ENCODE data around the gene STXBP5.

Gene STXBP5

DNA sequence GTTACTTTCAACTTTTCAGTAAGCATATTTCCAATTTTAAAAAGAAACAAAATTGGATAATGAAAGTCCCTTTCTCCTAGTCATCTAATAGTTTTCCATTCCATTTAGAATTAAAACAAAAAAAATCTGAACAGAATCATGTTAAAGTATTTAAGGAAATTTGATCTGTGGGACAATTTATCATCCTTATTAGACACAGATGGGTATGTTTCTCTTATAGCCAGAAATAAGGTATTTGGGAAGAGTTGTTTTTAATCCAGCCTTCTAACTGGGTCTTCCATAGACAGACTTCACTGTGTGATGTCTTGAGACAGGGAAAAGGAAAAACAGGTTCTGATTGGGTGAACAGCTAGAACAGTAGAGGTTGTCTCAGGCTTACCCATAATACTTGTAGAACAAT lies 39.5 kb upstream of the STXBP5 start:
- Histone ChIP-seq H3K4me1 (ENCODE audit: control insufficient read depth, low read depth, low read length) (no peaks in the 10 kb centered on the region), H4K5ac (ENCODE audit: low read length) (no peak overlapping the region), H3K18ac (ENCODE audit: low read length) (no peak overlapping the region), H3K9ac (ENCODE audit: low read length) (no peak overlapping the region), H3K79me2 (ENCODE audit: control insufficient read depth, insufficient read depth, low read length) (no peaks in the 10 kb centered on the region), H2BK5ac (ENCODE audit: low read length) (no peak overlapping the region), H3K4me3 (ENCODE audit: low read length) (no peak overlapping the region), H4K8ac (ENCODE audit: low read depth, low read length) (no peak overlapping the region), H3K79me1 (ENCODE audit: low read length) (no peaks in the 10 kb centered on the region), H3K36me3 (ENCODE audit: control insufficient read depth, insufficient read depth, low read length) (no peaks in the 10 kb centered on the region), H3K4ac (ENCODE audit: low read depth, low read length) (no peak overlapping the region), H3K27ac (ENCODE audit: low read depth, low read length) (no peak overlapping the region), H3K56ac (ENCODE audit: low read length) (no peak overlapping the region), H2BK120ac (ENCODE audit: low read depth, low read length) (no peak overlapping the region), H2BK15ac (replicated peaks; ENCODE audit: low read depth) (no peak overlapping the region), H2AK5ac (ENCODE audit: low read length) (no peak overlapping the region), H3K4me2 (ENCODE audit: low read length) (no peak overlapping the region), H3K27me3 (ENCODE audit: insufficient read depth, low read length, poor library complexity) (no peaks in the 10 kb centered on the region), H3K23ac (ENCODE audit: low read length) (no peak overlapping the region)
- DNase-seq: no peak

DNA sequence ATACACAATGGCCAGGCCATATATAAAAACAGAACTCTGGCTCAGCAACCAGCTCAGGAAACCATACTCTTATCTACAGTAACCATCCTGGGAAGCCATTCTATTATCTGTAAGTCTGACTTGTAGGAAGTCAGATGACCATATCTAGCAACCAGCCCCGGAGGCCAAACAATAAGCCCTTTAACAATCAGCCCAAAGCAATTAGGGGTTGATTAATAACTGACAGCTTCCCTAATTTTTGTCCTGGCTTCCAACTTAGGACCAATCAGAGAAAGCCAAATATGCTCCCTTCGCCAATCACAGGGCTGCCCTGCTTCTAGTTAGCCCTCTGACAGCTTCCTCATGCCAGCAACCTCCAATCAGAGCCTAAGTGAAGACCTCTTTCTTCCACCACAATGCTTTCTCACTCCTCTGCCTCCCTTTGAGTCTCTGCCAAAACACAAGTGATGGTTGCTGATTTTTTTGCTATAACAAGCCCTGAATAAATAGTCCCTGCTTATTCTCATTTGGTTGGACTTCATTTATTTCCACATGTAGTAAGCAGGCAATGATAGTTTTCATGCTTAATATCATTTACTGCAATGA lies 37.8 kb upstream of the STXBP5 start:
- no peaks in the 10 kb centered on the region for H3K36me3 ChIP-seq (ENCODE audit: control insufficient read depth, insufficient read depth, low read length)
- no peaks in the 10 kb centered on the region for H3K79me2 ChIP-seq (ENCODE audit: control insufficient read depth, insufficient read depth, low read length)
- H2BK5ac ChIP-seq (ENCODE audit: low read length): no peak overlapping the region
- H3K9ac ChIP-seq (ENCODE audit: low read length): no peak overlapping the region
- H4K8ac ChIP-seq (ENCODE audit: low read depth, low read length): no peak overlapping the region
- H2BK120ac ChIP-seq (ENCODE audit: low read depth, low read length): no peak overlapping the region
- H3K79me1 ChIP-seq (ENCODE audit: low read length): no peaks in the 10 kb centered on the region
- DNase-seq: peak; percentile 85
- no peaks in the 10 kb centered on the region for H3K27me3 ChIP-seq (ENCODE audit: insufficient read depth, low read length, poor library complexity)
- H3K4me3 ChIP-seq (ENCODE audit: low read length): no peak overlapping the region
- no peak overlapping the region for H3K18ac ChIP-seq (ENCODE audit: low read length)
- WGBS (ENCODE audit: extremely low coverage, insufficient coverage, low lambda C conversion rate): no CpG with 5 or more reads among the region's 2 CpGs
- H2BK15ac ChIP-seq (replicated peaks; ENCODE audit: low read depth): no peak overlapping the region
- no peak overlapping the region for H3K56ac ChIP-seq (ENCODE audit: low read length)
- H3K4me2 ChIP-seq (ENCODE audit: low read length): no peak overlapping the region
- H3K27ac ChIP-seq (ENCODE audit: low read depth, low read length): no peak overlapping the region
- H3K4ac ChIP-seq (ENCODE audit: low read depth, low read length): no peak overlapping the region
- H3K4me1 ChIP-seq (ENCODE audit: control insufficient read depth, low read depth, low read length): no peaks in the 10 kb centered on the region
- H2AK5ac ChIP-seq (ENCODE audit: low read length): no peak overlapping the region
- no peak overlapping the region for H3K23ac ChIP-seq (ENCODE audit: low read length)
- no peak overlapping the region for H4K5ac ChIP-seq (ENCODE audit: low read length)

DNA sequence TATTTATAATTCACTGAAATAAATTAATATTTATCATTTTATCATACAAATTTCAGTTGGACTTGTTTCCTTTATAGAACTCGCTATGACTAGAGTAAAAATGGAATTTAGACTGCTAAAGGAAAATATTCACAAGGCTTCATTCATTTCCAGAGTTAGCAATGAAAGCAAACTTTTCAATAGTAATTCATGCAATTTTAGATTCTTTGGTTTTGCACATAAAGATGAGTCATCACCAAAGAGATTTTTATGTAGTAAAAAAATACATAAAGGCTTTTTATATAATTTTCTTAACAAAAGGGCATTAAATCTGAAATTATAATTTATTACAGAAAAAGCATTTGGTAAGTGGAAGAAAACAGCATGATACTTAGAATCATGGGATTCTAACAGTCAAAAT lies 37.2 kb upstream of the STXBP5 start:
- H3K27ac ChIP-seq (ENCODE audit: low read depth, low read length): no peak overlapping the region
- H3K79me2 ChIP-seq (ENCODE audit: control insufficient read depth, insufficient read depth, low read length): no peaks in the 10 kb centered on the region
- H3K27me3 ChIP-seq (ENCODE audit: insufficient read depth, low read length, poor library complexity): no peaks in the 10 kb centered on the region
- no CpG with 5 or more reads among the region's 1 CpG for WGBS (ENCODE audit: extremely low coverage, insufficient coverage, low lambda C conversion rate)
- H3K4me1 ChIP-seq (ENCODE audit: control insufficient read depth, low read depth, low read length): no peaks in the 10 kb centered on the region
- H3K9ac ChIP-seq (ENCODE audit: low read length): no peak overlapping the region
- H3K4me2 ChIP-seq (ENCODE audit: low read length): no peak overlapping the region
- no peak overlapping the region for H4K8ac ChIP-seq (ENCODE audit: low read depth, low read length)
- no peak overlapping the region for H3K4ac ChIP-seq (ENCODE audit: low read depth, low read length)
- no peak overlapping the region for H3K18ac ChIP-seq (ENCODE audit: low read length)
- H3K79me1 ChIP-seq (ENCODE audit: low read length): no peaks in the 10 kb centered on the region
- H3K56ac ChIP-seq (ENCODE audit: low read length): no peak overlapping the region
- no peak overlapping the region for H2BK5ac ChIP-seq (ENCODE audit: low read length)
- H3K4me3 ChIP-seq (ENCODE audit: low read length): no peak overlapping the region
- H4K5ac ChIP-seq (ENCODE audit: low read length): no peak overlapping the region
- no peak overlapping the region for H2AK5ac ChIP-seq (ENCODE audit: low read length)
- no peak overlapping the region for H2BK15ac ChIP-seq (replicated peaks; ENCODE audit: low read depth)
- no peak for DNase-seq
- no peak overlapping the region for H3K23ac ChIP-seq (ENCODE audit: low read length)
- H2BK120ac ChIP-seq (ENCODE audit: low read depth, low read length): no peak overlapping the region
- H3K36me3 ChIP-seq (ENCODE audit: control insufficient read depth, insufficient read depth, low read length): no peaks in the 10 kb centered on the region

DNA sequence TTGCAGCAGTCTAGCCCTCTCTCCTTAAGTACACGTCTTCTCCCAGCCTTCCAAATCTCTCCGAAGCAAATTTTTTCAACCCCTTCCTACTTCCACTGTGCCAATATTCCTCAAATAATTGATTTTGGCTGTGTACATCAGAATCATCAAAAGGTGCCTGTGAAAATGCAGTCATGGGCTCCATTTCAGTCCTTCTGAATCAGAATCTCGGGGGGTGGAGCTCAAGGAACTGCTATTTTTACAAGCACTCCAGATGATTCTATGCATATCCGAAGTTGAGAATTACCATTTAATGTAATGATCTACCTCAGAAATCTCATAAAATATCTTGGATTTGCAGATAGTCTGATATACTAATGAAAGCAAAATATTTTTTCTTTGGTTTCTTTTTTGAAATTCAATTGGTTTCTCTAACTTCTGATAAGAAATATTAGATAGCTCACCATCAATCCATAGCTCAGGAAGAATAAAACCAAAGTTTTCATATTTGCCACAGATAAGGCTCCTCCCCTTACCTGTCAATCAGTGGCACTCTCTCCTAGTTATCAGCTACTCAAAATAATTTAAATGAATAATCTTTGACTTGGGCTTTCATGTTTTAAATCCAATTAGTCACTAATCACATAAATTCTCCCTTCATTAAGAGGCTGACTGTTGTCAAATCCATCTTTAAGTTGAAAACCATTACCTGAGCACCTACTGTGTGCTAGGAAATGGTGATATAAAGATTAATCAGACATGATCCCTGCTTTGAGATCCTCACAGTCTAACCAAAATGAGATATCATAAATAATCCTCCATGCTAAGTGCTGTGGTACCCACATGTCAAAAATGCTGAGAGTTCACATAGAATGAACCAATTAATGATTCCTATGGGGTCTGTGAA lies 36.4 kb upstream of the STXBP5 start:
- no peak for DNase-seq
- H3K9ac ChIP-seq (ENCODE audit: low read length): no peak overlapping the region
- H3K18ac ChIP-seq (ENCODE audit: low read length): no peak overlapping the region
- no peak overlapping the region for H2BK15ac ChIP-seq (replicated peaks; ENCODE audit: low read depth)
- no CpG with 5 or more reads among the region's 4 CpGs for WGBS (ENCODE audit: extremely low coverage, insufficient coverage, low lambda C conversion rate)
- no peak overlapping the region for H3K27ac ChIP-seq (ENCODE audit: low read depth, low read length)
- H3K79me1 ChIP-seq (ENCODE audit: low read length): no peaks in the 10 kb centered on the region
- H2BK5ac ChIP-seq (ENCODE audit: low read length): no peak overlapping the region
- H4K8ac ChIP-seq (ENCODE audit: low read depth, low read length): no peak overlapping the region
- H3K27me3 ChIP-seq (ENCODE audit: insufficient read depth, low read length, poor library complexity): no peaks in the 10 kb centered on the region
- H3K4me1 ChIP-seq (ENCODE audit: control insufficient read depth, low read depth, low read length): no peaks in the 10 kb centered on the region
- no peak overlapping the region for H3K4me3 ChIP-seq (ENCODE audit: low read length)
- H2AK5ac ChIP-seq (ENCODE audit: low read length): no peak overlapping the region
- H3K23ac ChIP-seq (ENCODE audit: low read length): no peak overlapping the region
- no peaks in the 10 kb centered on the region for H3K36me3 ChIP-seq (ENCODE audit: control insufficient read depth, insufficient read depth, low read length)
- no peak overlapping the region for H2BK120ac ChIP-seq (ENCODE audit: low read depth, low read length)
- no peak overlapping the region for H3K4me2 ChIP-seq (ENCODE audit: low read length)
- no peak overlapping the region for H4K5ac ChIP-seq (ENCODE audit: low read length)
- H3K56ac ChIP-seq (ENCODE audit: low read length): no peak overlapping the region
- H3K79me2 ChIP-seq (ENCODE audit: control insufficient read depth, insufficient read depth, low read length): no peaks in the 10 kb centered on the region
- H3K4ac ChIP-seq (ENCODE audit: low read depth, low read length): no peak overlapping the region

DNA sequence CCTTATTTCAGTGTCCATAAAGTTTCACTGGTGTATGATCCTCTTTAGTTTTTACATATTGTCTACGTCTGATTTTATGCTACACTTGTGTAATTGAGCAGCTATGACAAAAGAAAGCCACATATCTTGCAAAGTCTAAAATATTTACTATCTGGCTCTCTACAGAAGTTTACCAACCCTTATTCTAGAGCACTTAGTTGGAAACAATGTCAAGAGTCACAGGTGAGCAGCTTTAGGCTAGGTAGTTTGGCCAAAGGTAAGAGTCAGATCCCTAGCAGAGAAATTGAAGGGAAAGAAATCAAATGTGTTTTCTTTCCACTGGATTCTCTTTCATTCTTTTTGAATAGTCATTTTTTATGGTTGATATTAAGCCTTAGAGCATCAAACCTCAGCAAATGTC lies 34.7 kb upstream of the STXBP5 start:
- Histone ChIP-seq H3K56ac (ENCODE audit: low read length) (no peak overlapping the region), H3K36me3 (ENCODE audit: control insufficient read depth, insufficient read depth, low read length) (no peaks in the 10 kb centered on the region), H3K23ac (ENCODE audit: low read length) (no peak overlapping the region), H3K27me3 (ENCODE audit: insufficient read depth, low read length, poor library complexity) (no peaks in the 10 kb centered on the region), H4K5ac (ENCODE audit: low read length) (no peak overlapping the region), H2BK15ac (replicated peaks; ENCODE audit: low read depth) (no peak overlapping the region), H4K8ac (ENCODE audit: low read depth, low read length) (no peak overlapping the region), H3K4me3 (ENCODE audit: low read length) (no peak overlapping the region), H3K79me1 (ENCODE audit: low read length) (no peaks in the 10 kb centered on the region), H3K4me2 (ENCODE audit: low read length) (no peak overlapping the region), H3K4me1 (ENCODE audit: control insufficient read depth, low read depth, low read length) (no peaks in the 10 kb centered on the region), H3K4ac (ENCODE audit: low read depth, low read length) (no peak overlapping the region), H2AK5ac (ENCODE audit: low read length) (no peak overlapping the region), H3K27ac (ENCODE audit: low read depth, low read length) (no peak overlapping the region), H3K18ac (ENCODE audit: low read length) (no peak overlapping the region), H2BK5ac (ENCODE audit: low read length) (no peak overlapping the region), H3K79me2 (ENCODE audit: control insufficient read depth, insufficient read depth, low read length) (no peaks in the 10 kb centered on the region), H3K9ac (ENCODE audit: low read length) (no peak overlapping the region), H2BK120ac (ENCODE audit: low read depth, low read length) (no peak overlapping the region)
- no CpG with 5 or more reads among the region's 1 CpG for WGBS (ENCODE audit: extremely low coverage, insufficient coverage, low lambda C conversion rate)
- DNase-seq: no peak

DNA sequence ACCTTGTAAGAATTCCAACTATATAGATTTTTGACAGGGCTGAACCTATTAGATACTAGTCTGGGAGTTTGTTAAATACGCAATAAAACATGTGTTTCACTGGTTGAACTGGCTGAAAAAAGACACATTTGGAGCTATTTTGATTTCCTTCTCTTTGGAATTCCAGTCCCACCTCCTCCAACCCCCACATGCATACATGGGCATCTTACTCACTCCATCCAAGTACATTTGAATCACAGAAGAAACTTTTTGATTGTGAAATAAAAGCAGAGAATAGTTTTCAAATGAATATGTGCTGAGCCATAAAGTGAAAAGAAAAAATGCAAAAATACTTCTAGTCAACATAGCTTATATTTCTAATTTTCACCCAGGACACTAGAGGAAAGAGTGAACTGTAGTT lies 33.9 kb upstream of the STXBP5 start:
- H4K8ac ChIP-seq (ENCODE audit: low read depth, low read length): no peak overlapping the region
- no peak overlapping the region for H2AK5ac ChIP-seq (ENCODE audit: low read length)
- H3K9ac ChIP-seq (ENCODE audit: low read length): no peak overlapping the region
- no peaks in the 10 kb centered on the region for H3K79me2 ChIP-seq (ENCODE audit: control insufficient read depth, insufficient read depth, low read length)
- WGBS (ENCODE audit: extremely low coverage, insufficient coverage, low lambda C conversion rate): no CpG with 5 or more reads among the region's 1 CpG
- H3K4ac ChIP-seq (ENCODE audit: low read depth, low read length): no peak overlapping the region
- H3K4me3 ChIP-seq (ENCODE audit: low read length): no peak overlapping the region
- no peak overlapping the region for H4K5ac ChIP-seq (ENCODE audit: low read length)
- no peak overlapping the region for H3K4me2 ChIP-seq (ENCODE audit: low read length)
- no peak overlapping the region for H2BK5ac ChIP-seq (ENCODE audit: low read length)
- no peak for DNase-seq
- H2BK15ac ChIP-seq (replicated peaks; ENCODE audit: low read depth): no peak overlapping the region
- H3K79me1 ChIP-seq (ENCODE audit: low read length): no peaks in the 10 kb centered on the region
- no peak overlapping the region for H3K56ac ChIP-seq (ENCODE audit: low read length)
- H3K27ac ChIP-seq (ENCODE audit: low read depth, low read length): no peak overlapping the region
- H3K23ac ChIP-seq (ENCODE audit: low read length): no peak overlapping the region
- no peak overlapping the region for H3K18ac ChIP-seq (ENCODE audit: low read length)
- no peaks in the 10 kb centered on the region for H3K4me1 ChIP-seq (ENCODE audit: control insufficient read depth, low read depth, low read length)
- H3K36me3 ChIP-seq (ENCODE audit: control insufficient read depth, insufficient read depth, low read length): no peaks in the 10 kb centered on the region
- no peak overlapping the region for H2BK120ac ChIP-seq (ENCODE audit: low read depth, low read length)
- H3K27me3 ChIP-seq (ENCODE audit: insufficient read depth, low read length, poor library complexity): no peaks in the 10 kb centered on the region

Data from mesendoderm (in vitro differentiated cells).